ENCODE data around the gene UBE2G2.

Gene UBE2G2

DNA sequence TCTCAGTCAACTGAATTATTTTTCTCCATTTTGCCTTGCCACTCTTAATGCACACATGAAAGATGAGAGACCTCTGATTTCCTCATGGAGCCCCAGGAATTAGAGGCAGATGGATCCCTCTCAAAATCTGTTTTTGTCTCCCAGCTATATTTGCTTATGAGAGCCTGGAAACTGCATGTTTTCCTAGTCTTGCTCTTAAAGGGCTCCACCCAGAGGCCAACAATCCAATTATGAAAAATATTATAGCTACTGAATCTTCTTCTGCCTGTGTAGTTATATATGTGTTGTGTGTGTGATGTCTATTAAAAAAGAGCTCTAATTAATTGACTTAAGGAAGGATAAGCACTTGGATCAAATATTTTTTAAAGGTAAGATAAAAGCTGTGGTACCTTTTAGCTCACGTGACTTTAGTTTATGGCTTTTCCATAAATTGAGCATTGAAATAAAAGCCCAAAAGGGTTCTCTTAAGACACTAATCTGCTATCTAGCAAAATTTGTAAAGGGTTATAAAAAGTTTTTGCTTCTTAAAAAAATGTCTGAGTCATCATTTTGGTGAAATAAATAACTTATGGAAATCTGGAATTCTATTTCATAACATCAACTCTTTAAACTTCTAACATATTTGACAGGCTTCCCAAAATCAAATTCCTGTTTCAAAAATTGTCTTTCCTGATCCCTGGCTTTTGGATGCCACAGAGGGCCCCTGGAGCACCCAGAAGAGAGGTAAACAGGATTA, 59.0 kb downstream of the UBE2G2 start:
- peak; percentile 65 for FAIRE-seq

DNA sequence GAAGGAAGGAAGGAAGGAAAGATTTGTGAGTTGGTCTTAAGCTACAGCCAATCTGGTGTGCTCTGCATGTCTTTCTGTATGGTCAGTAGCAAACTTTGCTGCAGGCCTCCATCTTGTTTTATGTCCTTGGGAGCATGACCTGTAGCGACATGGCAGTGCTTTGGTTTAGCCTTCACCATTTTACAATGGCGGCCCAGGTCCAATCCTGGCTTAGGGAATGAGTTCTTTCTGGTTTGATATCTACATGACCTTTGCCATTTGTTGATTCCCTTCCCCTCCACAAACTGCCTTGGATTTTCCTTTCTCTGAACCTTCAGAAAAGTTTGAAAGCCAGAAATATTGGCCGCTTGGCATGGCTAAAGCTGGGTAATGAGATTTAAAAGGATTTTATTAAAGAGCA, 59.7 kb downstream of the UBE2G2 start:
- FAIRE-seq: no peak

DNA sequence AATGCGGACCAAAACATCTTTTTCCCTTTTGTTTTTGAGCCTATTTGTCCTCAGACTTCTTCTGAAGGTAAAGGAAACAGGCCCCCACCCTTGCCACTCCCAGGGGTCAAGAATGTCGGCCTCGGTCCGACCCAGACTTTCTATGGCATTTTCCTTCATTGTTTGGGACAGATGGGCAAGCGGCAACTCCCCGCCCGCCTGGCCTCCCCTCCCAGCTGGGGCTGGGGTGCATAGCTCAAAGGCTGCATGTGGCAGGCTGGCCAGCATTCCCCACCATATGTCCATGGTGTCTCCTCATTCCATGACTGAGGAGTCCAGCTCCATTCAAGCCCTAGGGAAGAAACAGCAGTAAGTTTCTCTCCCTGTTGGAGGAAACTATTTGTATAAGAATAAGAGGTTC, 60.9 kb downstream of the UBE2G2 start:
- FAIRE-seq: no peak

DNA sequence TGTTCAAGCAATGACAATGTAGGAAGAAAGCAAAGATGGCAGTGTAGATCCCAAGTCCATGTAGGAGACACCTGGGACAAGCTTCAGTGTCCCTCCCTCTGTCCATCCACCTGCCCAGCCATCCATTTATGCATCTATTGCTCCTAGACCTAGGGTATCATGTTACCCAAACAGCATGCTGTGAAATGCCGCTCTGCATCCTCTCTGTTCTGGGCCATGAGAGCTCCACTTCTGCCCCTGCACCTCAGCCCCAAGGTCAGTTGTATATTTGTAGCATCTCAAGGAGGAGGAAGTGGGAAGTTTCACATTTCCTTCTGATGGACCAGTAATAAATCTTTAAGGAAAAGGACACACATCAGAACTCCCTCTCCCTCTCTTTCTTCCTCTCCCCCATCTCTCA, 62.3 kb downstream of the UBE2G2 start:
- FAIRE-seq: no peak

GRCh38 chr21:44738621-44739020, 63.0 kb downstream of the UBE2G2 start:
- FAIRE-seq: no peak

DNA sequence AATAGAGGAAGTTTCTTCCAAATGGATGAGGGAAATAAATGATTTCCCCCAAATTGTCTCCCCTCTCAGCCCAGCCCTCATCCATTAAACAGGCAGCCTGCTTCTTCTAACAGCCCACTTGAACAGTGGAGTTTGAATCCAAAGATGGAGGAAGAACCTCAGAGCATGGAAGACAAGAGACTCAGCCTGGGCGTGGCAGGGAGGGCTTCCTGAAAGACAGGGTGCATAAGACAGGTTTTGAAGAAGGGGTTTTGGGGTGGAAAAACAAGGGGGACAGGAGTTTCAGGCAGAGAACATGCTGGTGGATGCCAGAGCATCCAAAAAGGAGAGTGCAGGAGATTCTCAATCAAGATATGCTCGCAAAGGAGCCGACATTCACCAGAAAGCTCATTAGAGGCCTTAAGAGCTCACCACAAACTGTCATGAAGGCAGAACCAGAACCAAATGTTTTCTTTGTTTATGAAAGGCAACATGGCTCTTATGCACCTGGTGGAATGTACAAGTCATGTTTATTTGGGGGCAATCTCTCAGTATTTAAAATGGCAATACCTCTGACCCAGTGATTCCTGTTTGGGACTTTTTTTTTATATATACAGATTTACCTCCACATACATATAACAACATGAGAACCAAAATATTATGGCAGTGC, 63.8 kb downstream of the UBE2G2 start:
- FAIRE-seq: no peak

DNA sequence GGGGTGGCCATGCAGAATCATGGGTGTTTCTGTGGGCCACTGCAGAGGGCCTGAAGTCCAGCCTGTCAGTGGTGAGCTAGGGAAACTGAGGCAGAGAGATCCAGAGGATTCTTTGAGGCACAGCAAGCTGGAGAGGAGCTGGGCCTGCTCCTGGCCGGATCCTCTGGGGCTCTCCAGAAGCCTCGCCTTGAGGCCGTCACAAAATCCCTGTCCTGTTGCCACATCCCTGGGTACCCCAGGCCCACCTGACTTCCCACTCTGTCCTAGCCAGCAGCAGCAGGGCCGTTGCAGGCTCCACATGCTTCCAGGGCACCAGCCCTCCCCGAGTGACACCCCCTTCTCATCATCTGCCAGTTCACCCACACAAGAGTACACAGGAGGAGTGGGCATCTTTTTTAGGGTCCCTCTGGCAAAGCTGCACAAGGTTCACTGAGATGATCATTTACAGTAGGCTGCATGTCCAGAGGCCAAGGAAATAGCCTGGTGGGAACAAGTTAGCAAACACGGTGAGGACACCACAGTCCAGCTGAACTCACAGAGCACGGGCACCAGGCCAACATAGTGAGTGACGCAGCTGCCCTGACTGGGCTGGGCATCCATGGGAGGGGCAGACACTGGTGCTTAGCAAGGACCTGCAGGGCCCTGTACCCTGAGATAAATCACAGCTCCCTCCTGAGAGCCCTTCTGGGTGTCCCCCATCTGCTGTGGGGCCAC, 65.2 kb downstream of the UBE2G2 start:
- no peak for FAIRE-seq

DNA sequence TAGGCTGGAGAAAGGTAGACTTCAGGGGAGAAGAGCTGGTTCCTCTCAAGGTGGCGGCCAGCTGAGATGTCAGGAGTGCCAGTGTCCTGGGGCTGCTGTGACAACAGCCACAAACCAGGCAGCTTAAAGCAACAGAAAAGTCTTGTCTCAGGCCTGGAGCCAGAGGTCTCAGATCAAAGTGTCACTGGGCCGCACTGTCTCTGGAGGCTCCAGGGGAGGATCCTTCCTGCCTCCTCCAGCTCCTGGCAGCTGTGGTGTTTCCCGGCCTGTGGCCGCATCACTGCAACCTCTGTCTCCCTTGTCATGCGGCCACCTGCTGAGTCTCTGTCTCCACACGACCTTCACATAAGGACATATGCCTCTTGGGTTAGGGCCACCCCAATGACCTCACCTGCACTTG, 65.8 kb downstream of the UBE2G2 start:
- FAIRE-seq: no peak

DNA sequence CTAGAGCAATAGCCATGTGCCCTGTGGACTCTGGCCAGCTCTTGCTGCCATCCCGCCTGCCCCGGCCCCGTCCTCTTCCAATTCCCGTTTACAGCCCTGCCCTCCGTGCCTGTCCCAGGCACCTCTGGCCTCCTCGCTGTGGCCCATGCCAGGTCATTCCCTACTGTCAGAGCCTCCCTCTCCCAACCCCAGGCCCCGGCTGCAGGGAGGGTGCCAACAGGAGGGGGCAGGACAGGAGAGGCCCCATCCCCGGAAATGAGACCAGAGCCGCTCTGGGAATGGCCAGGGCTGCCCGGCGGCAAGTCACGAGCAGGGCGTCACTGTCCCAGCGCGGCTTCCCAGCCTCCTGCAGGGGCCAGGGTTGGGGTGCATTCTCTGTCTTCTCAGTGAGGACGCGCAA, 66.8 kb downstream of the UBE2G2 start:
- FAIRE-seq: no peak

GRCh38 chr21:44734026-44734745, 67.4 kb downstream of the UBE2G2 start:
- FAIRE-seq: no peak

GRCh38 chr21:44732956-44733355, 68.7 kb downstream of the UBE2G2 start:
- no peak for FAIRE-seq

- FAIRE-seq: no peak
Measured at GRCh38 chr21:44732263-44732662, 69.4 kb downstream of the UBE2G2 start.

- FAIRE-seq: no peak
Measured at GRCh38 chr21:44730951-44731579, 70.6 kb downstream of the UBE2G2 start.

DNA sequence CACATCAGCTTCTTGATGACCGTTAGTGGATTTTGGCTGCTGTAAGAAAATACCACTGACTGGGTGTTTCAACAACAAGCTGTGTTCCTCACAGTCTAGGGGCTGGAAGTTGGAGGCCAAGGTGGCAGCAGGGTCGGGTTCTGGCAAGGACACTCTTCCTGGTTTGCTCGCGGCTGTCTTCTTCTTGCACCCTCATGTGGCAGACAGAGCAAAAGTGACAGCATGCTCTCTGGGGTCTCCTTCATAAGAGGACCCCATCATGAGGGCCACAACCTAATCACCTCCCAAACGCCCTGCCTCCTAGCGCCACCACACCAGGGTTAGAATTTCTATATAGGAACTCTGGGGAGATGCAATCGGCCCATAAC, 71.6 kb downstream of the UBE2G2 start:
- no peak for FAIRE-seq

- FAIRE-seq: no peak
Measured at GRCh38 chr21:44729336-44730027, 72.1 kb downstream of the UBE2G2 start.

DNA sequence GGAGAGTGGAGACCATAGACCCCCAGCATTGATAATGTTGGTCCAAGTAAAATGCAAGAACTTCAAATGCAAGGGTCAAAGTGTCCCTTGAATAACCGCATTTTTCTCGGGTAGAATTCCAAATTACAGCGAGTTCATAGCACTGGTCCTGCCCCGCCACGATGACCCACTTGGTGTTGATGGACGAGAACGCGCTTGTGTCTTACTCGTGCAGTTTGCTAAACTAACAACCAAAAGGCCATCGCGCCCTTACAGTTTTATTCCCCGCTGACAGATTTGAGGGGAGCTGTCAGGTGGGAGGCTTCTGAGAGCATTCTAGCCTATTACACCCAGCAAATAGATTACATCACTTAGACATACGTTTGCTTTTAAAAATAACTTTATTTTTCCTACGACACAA, 72.9 kb downstream of the UBE2G2 start:
- no peak for FAIRE-seq

DNA sequence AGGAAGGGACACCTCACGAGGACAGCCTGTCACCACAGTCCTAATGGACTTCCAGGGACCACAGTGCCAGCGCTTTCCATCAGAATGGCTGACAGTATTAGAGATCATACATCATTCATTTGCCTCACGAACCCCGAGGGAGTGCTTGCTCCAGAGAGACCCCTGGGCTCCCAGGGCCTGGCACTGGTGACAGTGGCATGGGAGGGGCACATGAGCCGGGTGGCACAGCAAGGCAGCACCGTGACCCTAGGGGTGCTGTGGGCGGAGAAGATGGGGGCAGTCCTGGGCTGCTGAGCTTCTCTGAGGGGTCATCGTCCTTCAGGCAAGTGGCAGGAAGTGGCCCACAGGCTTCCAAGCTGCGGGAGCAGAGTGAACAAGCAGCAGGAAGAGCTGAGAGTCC, 73.9 kb downstream of the UBE2G2 start:
- no peak for FAIRE-seq

DNA sequence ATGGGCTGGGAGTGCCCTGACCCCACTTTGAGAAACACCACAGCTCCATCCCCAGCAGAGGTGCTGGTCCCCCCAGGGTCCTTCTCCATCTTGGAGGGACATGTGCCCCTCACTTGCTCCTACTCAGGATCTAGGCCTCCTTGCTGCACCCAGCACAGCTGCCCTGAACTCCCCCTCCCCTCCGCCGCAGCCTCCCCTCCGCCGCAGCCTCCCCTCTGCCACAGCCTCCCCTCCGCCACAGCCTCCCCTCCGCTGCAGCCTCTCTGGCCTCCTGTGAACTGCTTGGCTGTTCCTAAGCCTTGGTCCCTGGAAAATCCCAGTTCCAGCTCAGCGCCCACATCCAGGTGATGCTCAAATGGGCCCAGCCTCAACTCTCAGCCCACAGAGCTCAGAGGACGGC, 74.3 kb downstream of the UBE2G2 start:
- FAIRE-seq: no peak

DNA sequence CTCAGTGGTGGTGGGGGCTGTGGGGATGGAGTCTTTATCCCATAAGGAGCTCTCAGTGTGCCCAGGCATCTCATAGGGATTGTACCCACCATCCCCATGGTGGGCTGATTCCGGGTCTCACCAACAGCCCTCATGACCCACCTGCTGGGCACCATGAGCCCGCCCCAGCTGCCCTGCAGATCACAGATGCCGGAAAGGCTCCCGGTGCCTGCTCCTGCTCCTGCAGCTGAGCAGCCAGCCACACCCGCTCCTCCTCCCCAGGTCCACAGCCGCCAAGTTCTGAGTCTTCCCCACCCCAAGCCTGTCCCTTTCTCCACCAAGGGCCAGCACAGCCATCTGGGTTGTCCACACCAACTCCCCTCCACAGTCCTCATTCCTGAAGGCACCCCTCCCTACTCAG, 74.8 kb downstream of the UBE2G2 start:
- FAIRE-seq: no peak

GRCh38 chr21:44724926-44725325, 76.7 kb downstream of the UBE2G2 start:
- FAIRE-seq: no peak

- no peak for FAIRE-seq
Measured at GRCh38 chr21:44724196-44724595, 77.4 kb downstream of the UBE2G2 start.
